ENCODE measurements around the gene PKD1.

GRCh38 chr16:2046893-2047329, 88.8 kb downstream of the PKD1 start:
- TF ChIP-seq CTCF (IDR thresholded peaks at IDR 0.05 in 2 of 3, conservative IDR thresholded peaks at IDR 0.05 in 1 of 3; ENCODE audit: borderline replicate concordance in 1 of 3, insufficient read depth in 1 of 3, low read depth in 2 of 3, low read length in 2 of 3) (no peak), ZNF274 (IDR thresholded peaks at IDR 0.05; ENCODE audit: low read depth, low read length) (no peak), MAX (IDR thresholded peaks at IDR 0.05) (no peak), POLR2A (IDR thresholded peaks at IDR 0.05; ENCODE audit: borderline replicate concordance, extremely low read depth, insufficient read depth, insufficient read length) (no peak), TCF7L2 (IDR thresholded peaks at IDR 0.05; ENCODE audit: borderline replicate concordance, extremely low read depth, insufficient read depth, insufficient read length) (no peak), JUND (IDR thresholded peaks at IDR 0.05) (no peak), ZBTB33 (IDR thresholded peaks at IDR 0.05; ENCODE audit: extremely low read depth, insufficient replicate concordance, low read length) (no peak), REST (IDR thresholded peaks at IDR 0.05; ENCODE audit: low read depth) (no peak), FOSL1 (IDR thresholded peaks at IDR 0.05; ENCODE audit: low read depth) (no peak)

Data from HCT116 (cell line).